CD4-positive, alpha-beta T cell treated with Interleukin-6 for 4 hours (primary cell): Measurements from ENCODE around the gene TMEM145.
A peak's percentile ranks its signal among the peaks of the same experiment; 100 is the strongest.

ENCODE experiments used
- DNase-seq: peaks from one replicate; pipeline ENCODE4 v3.0.0-alpha.2; 2020; ENCODE audit warnings: mixed read lengths

The TMEM145 gene

GRCh38 chr19:42278452-42279154, 34.5 kb upstream of the TMEM145 start:
- no peak for DNase-seq

GRCh38 chr19:42279155-42279901, 33.8 kb upstream of the TMEM145 start:
- peak; percentile 3 for DNase-seq

- peak; percentile 89 for DNase-seq
Measured at GRCh38 chr19:42279902-42280814, 33.0 kb upstream of the TMEM145 start.

GRCh38 chr19:42280815-42281145, 32.3 kb upstream of the TMEM145 start:
- no peak for DNase-seq

- DNase-seq: no peak
Measured at GRCh38 chr19:42281146-42281826, 31.8 kb upstream of the TMEM145 start.

GRCh38 chr19:42281827-42282762, 31.0 kb upstream of the TMEM145 start:
- no peak for DNase-seq

- DNase-seq: peak; percentile 31
Measured at GRCh38 chr19:42282819-42283187, 30.3 kb upstream of the TMEM145 start.

GRCh38 chr19:42283188-42284065, 29.7 kb upstream of the TMEM145 start:
- peak; percentile 98 for DNase-seq

- DNase-seq: peak; percentile 91
Measured at GRCh38 chr19:42284066-42284501, 29.0 kb upstream of the TMEM145 start.

GRCh38 chr19:42284591-42285341, 28.3 kb upstream of the TMEM145 start:
- DNase-seq: peak; percentile 39

GRCh38 chr19:42285541-42285941, 27.6 kb upstream of the TMEM145 start:
- DNase-seq: no peak

- no peak for DNase-seq
Measured at GRCh38 chr19:42285988-42286348, 27.1 kb upstream of the TMEM145 start.

GRCh38 chr19:42286349-42287016, 26.6 kb upstream of the TMEM145 start:
- no peak for DNase-seq

- DNase-seq: no peak
Measured at GRCh38 chr19:42287017-42287826, 25.9 kb upstream of the TMEM145 start.

- DNase-seq: no peak
Measured at GRCh38 chr19:42287827-42288107, 25.3 kb upstream of the TMEM145 start.

GRCh38 chr19:42288387-42288786, 24.7 kb upstream of the TMEM145 start:
- no peak for DNase-seq

GRCh38 chr19:42288881-42289555, 24.1 kb upstream of the TMEM145 start:
- DNase-seq: no peak

- DNase-seq: no peak
Measured at GRCh38 chr19:42289556-42290041, 23.5 kb upstream of the TMEM145 start.
